Anterior cingulate cortex (tissue), 58 donors: ENCODE results near the gene SENP1.

Source experiments
- DNase-seq, 58 donors: peaks; one replicate each; lab custom pipeline; 2025; lab: John Stamatoyannopoulos, UW

Gene SENP1

DNA sequence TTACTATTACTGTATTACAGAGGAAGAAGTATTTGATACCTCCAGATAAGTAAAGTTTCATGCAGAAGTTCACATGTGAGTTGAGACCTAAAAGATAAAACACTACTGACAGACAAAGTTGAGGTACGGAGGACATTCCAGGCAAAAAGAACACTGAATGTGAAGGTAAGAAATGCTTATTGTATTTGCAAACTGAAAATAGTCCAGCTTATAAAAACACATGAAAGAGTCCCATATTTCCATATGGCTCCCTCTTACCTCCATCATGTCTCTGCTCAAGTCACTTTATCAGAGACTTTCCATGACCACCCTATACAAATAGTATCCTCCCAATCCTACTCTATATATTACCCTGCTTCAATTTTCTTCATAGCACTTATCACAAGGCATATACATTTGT lies 35.8 kb downstream of the SENP1 start:
- no peak for DNase-seq

DNA sequence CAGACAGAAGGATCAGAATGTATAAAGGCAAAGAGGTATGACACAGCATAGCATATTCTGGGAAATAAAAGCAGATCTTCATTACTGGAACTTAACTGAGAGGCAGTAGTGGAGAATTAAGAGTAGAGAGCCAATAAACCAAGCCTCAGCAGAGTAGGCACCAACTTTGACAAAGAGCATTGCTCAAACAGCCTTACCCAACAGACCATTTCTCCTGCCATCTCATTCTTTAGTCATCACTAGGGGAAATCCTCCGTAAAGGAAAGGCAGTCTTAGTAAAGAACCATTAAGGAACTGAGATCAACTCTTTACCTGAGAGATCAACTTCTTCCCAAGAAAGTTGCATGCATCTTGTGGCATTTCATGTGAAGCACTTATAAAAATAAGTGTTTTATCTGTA lies 36.6 kb downstream of the SENP1 start:
- no peak for DNase-seq

DNA sequence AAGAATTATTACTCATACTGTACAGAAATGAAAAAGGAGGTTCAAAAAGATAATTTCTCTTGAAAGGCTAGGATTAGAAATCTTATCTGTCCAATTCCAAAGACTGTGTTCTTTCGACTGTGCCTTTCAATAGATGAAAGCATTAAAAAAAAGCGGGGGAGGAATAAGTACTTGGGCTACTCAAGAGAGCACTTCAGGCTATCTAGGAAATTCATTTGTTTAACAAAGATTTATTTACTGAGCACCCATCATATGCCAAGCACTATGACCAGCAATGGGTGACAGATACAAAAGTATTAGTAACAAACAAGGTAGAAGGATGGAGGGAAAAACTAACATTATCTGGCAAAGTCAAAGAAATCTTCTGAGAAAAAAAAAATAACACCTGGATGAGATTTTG lies 37.4 kb downstream of the SENP1 start:
- DNase-seq = no peak

- no peak for DNase-seq
Measured at GRCh38 chr12:48067250-48067938, 38.5 kb downstream of the SENP1 start.

GRCh38 chr12:48065041-48065440 lies 40.8 kb downstream of the SENP1 start:
- DNase-seq = no peak

- no peak for DNase-seq
Measured at GRCh38 chr12:48063530-48063929, 42.3 kb downstream of the SENP1 start.

DNA sequence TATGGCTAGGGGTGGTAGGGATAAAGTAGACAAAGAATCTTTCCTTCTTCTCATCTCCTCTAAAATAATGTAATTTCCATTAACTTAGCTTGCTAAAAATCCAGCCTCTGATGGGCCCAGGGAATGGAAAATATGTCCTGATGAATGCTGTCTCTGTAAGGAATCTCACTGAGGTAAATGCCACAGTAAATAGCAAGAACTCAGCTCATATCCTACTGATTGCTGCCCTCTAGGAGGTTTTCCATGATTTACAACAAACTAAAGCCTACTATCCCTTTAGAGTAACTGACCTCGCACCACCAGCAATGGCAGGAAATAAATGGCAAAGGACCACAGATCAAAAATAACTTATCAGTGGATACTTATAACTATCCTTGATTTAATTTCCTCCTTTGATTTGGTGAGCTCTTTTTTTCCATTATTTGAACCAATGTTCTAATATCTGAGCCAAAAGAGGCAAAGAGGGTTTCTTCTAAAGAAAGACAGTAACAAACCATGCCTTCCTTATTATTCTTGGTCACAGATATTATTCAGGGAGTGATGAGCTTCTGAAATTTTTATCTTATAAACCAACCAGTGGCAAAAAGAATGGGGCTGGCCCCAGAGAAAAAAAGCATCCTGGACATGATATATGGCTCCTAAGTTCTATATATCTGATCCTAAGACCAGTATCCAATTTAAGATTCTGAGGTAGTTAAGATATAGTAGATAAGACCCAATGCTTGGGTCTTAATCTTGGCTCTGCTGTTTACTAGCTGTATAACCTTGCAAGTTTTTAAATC lies 43.8 kb downstream of the SENP1 start:
- no peak for DNase-seq

DNA sequence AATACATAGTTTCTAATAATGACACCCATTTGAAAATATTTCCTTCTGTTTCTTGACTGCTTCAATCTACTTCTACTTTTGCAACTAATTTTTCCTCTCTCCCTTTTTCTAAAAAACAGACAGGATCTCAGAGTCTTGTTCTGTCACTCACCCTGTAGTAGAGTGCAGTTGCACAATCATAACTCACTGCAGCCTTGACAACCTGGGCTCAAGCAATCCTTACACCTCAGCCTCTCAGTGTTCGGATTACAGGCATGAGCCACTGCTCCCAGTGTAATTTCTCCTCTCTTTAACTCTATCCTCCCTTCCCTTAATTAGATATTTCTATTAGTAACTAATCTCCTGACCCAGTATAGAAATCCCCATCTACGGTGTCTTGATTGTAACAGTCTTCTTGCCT lies 45.4 kb downstream of the SENP1 start:
- DNase-seq = no peak

DNA sequence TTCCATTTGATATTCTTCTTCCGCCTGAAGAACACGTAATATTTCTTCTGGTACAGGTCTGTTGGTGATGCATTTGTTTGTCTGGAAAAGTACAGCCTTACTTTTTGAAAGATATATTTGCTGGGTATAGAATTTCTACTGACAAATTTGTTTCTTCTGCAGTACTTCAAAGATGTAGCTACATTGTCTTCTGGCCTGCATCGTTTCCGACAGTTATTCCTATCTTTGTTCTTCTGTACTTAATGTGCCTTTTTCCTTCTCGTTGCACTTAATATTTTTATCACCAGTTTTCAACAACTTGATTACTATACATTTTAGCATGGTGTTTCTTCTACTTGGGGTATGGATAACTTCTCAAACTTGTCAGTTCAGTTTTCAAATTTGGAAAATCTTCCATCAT lies 47.1 kb downstream of the SENP1 start:
- DNase-seq = no peak

DNA sequence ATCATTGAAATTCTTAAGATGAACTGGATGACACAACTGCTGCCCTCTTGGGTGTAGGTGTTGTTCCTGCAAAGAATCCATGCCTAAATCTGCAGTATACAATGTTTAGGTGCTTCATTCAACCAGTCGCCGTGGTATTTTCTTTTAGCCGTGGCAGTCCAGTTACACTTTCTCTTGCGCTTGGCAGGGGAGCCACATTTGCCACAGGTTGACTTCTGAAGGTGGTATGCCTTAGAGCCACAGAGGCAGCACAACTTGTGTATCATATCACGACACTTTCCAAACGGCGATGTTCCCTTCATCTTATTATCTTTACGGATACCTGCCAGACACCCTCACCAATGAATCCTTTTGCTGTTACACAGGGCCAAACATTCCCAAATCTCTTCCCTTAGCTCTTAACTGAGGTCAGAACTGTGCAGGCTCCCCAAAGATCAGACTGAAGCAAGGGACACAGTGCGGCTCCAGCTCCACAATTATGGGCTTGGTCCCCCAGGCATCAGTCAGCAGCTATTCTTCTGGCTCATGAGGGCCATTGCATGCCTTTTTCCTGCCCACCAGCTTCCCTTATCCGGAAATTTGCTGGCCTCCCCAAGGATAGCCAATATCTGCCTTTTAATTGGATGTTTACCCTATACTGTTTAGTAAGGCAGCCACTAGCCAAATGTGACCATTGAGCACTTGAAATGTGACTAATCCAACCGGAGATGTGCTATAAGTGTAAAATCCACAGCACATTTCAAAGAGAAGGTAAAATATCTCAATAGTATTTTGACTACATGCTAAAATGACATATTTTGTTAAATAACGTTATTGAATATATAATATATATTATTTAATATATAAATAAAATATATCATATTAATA lies 50.7 kb downstream of the SENP1 start:
- no peak for DNase-seq

DNA sequence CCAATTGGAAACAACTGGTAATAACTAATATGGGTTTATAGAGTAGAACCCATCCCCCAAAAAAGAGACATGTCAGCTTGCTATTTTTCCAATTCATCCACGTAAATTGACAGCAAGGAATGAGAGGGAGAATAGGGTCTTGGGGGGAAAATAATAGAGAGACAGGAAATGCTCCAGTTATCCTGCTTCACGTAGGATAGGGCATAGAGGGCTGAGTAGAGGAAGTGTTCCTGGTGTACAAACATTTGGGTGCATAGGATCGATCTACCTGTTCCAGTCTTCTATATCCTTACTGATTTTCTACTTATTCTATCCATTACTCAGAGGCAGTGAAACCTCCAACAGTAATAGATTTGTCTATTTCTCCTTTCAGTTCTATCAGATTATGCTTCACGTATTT lies 52.0 kb downstream of the SENP1 start:
- no peak for DNase-seq

- DNase-seq = no peak
Measured at GRCh38 chr12:48053122-48053521, 52.8 kb downstream of the SENP1 start.

DNA sequence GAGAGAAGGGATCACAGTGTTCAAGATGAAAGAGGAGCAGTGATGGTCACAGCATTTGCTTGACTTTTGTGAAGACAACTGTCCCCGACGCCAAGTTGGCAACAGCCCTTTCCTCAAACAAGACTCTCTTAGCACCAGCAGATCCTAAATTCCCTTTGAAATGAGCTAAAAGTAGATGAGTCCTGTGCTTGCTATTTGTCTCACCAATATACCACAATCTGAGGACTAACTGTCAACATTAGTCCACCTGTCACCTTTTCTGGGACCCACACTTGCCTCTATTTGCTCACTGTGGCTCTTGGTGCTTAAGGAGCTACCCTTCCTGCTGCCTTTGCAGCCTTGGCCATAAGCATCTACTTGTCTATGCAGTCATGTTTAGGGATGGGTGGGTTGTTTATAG lies 54.2 kb downstream of the SENP1 start:
- DNase-seq = no peak

DNA sequence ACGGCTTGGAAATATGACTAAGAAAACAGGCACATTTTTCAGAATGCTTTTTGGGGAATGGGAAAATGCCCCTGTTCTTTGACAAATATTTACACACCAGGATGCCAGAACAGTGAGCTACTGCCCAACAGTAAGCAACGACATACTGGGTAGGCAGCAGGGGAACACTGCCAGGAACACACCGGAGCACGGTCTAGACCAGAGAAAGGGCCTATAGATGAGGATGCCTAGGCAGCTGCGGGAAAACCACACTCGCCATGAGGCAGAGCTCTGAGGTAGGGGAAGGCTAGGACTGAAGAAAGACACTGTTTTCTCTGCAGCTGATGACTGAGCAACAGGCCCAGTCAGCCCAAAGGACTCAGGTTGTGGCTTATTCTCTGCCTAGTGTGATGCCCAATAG lies 55.7 kb downstream of the SENP1 start:
- DNase-seq = no peak

GRCh38 chr12:48045965-48046518 lies 59.8 kb downstream of the SENP1 start:
- DNase-seq = no peak

DNA sequence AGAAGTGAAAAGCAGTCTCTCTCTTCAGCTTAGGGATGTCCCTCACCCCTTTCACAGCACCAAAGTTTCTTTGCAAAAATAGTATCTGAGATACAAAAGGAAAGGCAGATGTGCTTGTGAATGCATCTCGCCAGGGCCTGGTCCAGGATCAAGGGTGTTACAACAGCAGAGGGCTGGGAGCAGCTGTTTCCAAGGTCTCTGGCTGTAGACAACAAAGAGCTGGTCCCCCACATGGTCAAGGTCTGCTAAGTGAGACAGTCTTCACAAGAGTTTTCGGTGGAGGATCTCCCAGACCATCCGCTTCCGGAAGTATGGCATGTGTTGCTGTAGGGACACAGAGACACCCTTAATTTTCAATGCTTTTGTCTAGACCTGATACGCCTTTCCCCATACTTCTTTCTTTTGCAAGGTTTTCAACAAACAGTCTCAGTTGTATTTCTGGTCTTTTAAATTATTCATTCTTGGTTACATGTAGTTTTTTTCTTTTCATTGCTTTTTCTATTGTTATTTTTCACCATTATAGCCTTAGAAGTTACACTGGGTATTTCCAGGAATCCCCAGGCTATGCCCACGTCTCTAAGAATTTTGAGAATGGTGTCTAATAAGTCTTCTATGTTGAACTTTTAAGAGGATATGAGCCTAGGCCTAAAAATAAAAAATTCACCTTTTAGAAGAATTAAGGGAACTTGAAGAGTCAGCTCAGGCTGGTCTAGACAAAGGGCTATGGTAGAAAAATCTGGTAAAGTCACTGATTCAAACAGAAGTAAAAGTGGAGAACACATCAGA lies 60.6 kb downstream of the SENP1 start:
- DNase-seq = no peak

DNA sequence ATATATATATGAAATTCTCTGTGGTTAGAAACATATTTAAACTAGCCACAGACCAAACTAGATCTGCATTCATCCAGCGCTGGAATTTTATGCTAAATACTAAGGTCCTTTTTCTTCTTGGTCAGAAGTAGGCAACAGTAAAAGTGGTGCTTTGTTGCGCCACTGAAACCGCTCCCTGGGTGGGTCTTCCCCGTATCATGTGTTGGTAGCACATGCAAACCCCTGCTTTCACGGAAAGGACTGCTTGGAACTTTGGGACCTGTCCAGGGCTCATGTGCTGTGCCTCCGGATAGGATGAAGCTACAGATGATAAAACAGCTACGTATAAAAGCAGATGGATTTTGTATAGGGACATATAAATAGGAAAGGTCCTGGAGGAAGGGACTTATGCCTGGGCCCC lies 61.5 kb downstream of the SENP1 start:
- DNase-seq = no peak

DNA sequence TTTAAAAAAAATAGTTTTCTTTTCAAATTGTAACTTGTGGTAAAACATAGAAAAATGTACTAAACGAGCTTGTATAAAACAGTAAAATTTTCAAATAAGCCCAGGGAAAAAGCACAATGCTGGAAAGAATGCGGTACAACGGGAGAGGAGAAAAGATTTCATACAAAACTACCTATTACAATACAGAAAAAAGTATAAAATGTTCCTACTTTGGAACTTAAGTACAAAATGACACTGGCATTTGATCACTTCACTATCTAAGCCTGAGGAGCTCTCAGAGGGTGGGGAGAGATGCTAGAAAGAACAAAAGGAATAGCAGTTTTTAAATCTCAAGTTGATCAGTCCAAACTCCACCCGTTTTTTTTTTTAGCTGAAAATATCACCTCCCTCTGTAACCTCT lies 62.1 kb downstream of the SENP1 start:
- no peak for DNase-seq

- no peak for DNase-seq
Measured at GRCh38 chr12:48041591-48042423, 64.1 kb downstream of the SENP1 start.
